ENCODE results near the gene KLF6. TPM values are rescaled to one million over a fixed set of nuclear protein-coding genes. Genes with fewer than 3 reads are reported as not detected.

Gene KLF6
- 247 TPM for total RNA-seq
- long read RNA-seq, full-length matches to known transcripts: 345 of 443 reads
- long read RNA-seq, partial matches to known transcripts: 20 of 443 reads
- long read RNA-seq, other reads (novel, unspliced or antisense): 78 of 443 reads

DNA sequence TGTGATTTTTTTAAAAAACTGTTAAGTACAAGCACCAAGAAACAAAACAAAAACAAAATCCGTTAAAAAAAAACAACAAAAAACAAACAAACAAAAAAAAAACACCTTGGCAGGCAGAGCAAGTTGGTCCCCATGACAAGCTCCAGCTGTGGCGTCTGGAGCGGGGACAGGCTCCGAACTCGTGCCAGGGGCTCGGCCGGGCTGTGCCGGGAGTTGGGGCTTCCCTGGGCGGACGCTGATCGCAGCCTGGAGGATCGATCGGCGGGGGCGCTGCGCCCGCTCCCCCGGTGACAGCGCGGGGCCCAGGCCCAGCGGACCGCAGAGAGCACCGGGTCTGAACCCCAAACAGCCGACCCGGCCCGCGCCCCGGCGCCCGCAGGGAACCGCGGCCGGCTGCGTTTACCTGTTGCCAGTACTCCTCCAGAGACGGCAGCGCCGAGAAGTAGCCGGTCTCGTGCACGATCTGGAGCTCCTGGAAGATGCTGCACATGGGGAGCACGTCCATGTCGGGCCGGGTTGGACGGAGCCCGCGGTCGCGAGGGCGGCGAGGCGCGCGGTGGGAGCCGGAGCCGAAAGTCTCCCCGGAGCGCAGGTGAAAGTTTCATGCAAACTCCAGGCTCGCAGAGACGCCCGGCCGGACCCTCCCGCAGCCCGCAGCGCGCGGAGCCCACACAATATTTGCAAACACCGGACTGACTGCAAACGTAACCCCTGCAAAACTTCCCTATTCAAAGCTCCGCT lies at the start of gene KLF6:
Gene KLF6 (minus strand): TSS at position 700 of the 741 bp plus-strand sequence. CDS start 195 bp downstream, at position 505.
- H3K27ac ChIP-seq: peak within 1 kb of the TSS; percentile 100
- TF ChIP-seq, protein P1, sequence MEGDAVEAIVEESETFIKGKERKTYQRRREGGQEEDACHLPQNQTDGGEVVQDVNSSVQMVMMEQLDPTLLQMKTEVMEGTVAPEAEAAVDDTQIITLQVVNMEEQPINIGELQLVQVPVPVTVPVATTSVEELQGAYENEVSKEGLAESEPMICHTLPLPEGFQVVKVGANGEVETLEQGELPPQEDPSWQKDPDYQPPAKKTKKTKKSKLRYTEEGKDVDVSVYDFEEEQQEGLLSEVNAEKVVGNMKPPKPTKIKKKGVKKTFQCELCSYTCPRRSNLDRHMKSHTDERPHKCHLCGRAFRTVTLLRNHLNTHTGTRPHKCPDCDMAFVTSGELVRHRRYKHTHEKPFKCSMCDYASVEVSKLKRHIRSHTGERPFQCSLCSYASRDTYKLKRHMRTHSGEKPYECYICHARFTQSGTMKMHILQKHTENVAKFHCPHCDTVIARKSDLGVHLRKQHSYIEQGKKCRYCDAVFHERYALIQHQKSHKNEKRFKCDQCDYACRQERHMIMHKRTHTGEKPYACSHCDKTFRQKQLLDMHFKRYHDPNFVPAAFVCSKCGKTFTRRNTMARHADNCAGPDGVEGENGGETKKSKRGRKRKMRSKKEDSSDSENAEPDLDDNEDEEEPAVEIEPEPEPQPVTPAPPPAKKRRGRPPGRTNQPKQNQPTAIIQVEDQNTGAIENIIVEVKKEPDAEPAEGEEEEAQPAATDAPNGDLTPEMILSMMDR (IDR thresholded peaks at IDR 0.05): no peak
- peaks cover 30% of the 10 kb centered on the region for H3K36me3 ChIP-seq
- H3K4me1 ChIP-seq: peaks cover 18% of the 10 kb centered on the region
- DNase-seq: no peak
- intact Hi-C loops (cut with DNase I): no loop called here
- H3K9me3 ChIP-seq: no peaks in the 10 kb centered on the region
- peak within 1 kb of the TSS; percentile 89 for H3K4me3 ChIP-seq
- no peaks in the 10 kb centered on the region for H3K27me3 ChIP-seq
- ATAC-seq: peak; percentile 2

DNA sequence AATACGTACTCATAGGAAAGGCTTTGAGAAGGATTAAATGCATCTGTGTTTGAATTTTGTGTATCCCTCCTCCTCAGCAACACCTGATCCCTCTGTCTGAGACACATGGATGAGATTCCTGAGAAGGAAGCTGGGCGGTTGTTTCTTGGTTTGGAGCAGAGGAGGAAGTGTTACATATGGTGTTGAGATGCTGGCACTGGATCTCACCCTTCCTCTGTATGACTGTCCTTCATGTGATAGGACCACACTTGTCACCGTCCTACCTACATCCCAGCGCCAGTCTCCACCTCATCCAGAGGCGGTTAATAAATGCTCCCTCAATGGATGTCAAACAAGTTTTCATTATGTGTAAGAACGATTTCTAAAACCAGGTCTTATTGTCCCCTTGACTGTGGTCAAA lies 49.4 kb upstream of the KLF6 start:
- intact Hi-C loops (cut with DNase I): no loop called here
- ATAC-seq (peak; percentile 53), DNase-seq (no peak)

DNA sequence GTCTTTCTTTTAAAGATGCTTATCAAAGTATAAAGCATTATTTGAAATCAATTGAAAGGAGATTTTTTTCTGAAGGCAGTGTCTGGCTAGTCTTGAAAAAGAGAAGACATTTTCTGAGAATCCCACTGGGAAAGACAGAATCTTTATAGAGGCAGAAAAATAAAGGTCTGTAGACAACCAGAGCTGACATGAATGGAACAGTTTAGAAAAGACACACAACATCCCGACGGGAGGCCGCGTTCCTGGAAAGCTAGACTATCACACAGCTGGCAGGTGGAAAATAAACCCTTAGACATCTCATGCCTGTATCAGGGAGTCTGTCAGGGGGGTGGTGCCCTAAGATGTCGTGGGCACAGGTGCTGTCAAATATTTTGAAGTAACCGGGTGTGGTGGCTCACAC lies 48.0 kb upstream of the KLF6 start:
- Histone ChIP-seq H3K27ac (no peak overlapping the region), H3K27me3 (no peaks in the 10 kb centered on the region), H3K4me1 (peaks cover 29% of the 10 kb centered on the region), H3K9me3 (no peaks in the 10 kb centered on the region), H3K36me3 (no peaks in the 10 kb centered on the region), H3K4me3 (no peak overlapping the region)
- DNase-seq: no peak
- intact Hi-C loops (cut with DNase I): no loop called here
- TF ChIP-seq, protein P1 (IDR thresholded peaks at IDR 0.05): no peak
- no peak for ATAC-seq

More for the DNA sequence above, 49.4 kb upstream of the KLF6 start:
- Histone ChIP-seq H3K4me3 (no peak overlapping the region), H3K36me3 (no peaks in the 10 kb centered on the region), H3K27me3 (no peaks in the 10 kb centered on the region), H3K27ac (no peak overlapping the region), H3K4me1 (peaks cover 26% of the 10 kb centered on the region), H3K9me3 (no peaks in the 10 kb centered on the region)
- TF ChIP-seq, protein P1 (IDR thresholded peaks at IDR 0.05): no peak

DNA sequence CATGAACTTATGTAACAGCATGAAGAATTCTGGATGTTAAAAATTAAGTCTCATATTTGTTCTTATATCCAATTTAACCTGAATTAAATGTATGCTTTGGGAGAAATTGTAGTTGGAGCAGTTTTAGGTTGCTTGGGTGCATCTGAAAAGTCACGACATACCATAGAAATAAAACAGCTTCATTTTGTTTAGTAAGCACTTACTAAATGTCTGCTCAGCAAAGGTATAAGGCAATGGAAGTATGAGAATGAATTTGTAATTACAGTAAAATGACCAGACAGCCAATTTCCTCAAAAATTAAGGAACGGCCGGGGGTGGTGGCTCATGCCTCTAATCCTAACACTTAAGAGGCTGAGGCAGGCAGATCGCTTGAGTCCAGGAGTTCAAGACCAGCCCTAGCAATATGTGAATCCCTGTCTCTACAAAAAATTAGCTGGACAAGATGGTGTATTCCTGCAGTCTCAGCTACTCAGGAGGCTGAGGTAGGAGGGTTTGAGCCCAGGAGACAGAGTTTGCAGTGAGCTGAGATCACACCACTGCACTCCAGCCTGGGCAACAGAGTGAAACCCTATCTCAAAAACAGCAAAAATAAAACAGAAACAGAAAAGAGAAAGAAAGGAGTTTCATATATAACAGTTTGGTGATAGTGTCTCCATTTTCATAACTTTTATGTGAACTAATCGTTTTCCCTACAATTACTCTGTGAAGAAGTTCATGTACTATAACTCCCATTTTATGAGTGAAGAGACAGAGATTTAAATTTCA lies 47.2 kb upstream of the KLF6 start:
- ATAC-seq: no peak
- TF ChIP-seq, protein P1 (IDR thresholded peaks at IDR 0.05): no peak
- Histone ChIP-seq H3K36me3 (no peaks in the 10 kb centered on the region), H3K4me1 (peaks cover 29% of the 10 kb centered on the region), H3K27ac (no peak overlapping the region), H3K27me3 (no peaks in the 10 kb centered on the region), H3K9me3 (no peaks in the 10 kb centered on the region), H3K4me3 (no peak overlapping the region)
- no peak for DNase-seq
- intact Hi-C loops (cut with DNase I): no loop called here

DNA sequence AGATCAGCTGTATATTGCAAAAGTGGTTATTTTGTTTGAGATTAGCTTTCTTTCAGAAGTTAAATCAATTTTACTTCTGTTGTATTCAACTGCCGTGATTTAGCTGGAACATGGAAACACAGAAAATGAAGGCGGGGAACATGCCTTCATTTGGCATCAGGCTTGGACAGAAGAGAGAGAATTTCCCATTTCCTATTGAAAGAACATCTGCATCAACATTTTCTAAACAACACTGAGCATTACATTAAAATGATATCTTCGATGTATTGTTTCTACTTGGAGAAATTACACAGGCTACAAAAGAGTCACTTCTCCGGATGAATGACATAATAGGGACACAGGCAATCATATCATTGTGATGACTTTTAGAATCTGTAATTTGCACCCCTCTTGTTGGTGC lies 46.6 kb upstream of the KLF6 start:
- H3K27me3 ChIP-seq: no peaks in the 10 kb centered on the region
- DNase-seq (no peak), ATAC-seq (no peak)
- no peaks in the 10 kb centered on the region for H3K36me3 ChIP-seq
- intact Hi-C loops (cut with DNase I): no loop called here
- peaks cover 29% of the 10 kb centered on the region for H3K4me1 ChIP-seq
- TF ChIP-seq, protein P1 (IDR thresholded peaks at IDR 0.05): no peak
- no peaks in the 10 kb centered on the region for H3K9me3 ChIP-seq
- H3K4me3 ChIP-seq: no peak overlapping the region
- H3K27ac ChIP-seq: no peak overlapping the region
